OCI-LY7 (cell line): ENCODE data around the gene TRAF4.
"Not testable (repeated sequence)": the region's sequence is repeated elsewhere in the genome, so short reads cannot be mapped to it uniquely, and the experiment has no call there.

Experiments used
- EZH2phosphoT487 ChIP-seq: fragments of 200-600 bp; sonication (generic); IDR thresholded peaks from 2 replicates; pipeline ENCODE4 v1.6.1; 2018; ENCODE audit warnings: low read depth, borderline replicate concordance, mild to moderate bottlenecking, mixed run types, antibody characterized with exemption, low read length, moderate library complexity, mixed read lengths
- TF ChIP-seq, protein P1 (sequence below): fragments of 200-600 bp; sonication (generic); conservative IDR thresholded peaks from 2 replicates; pipeline ENCODE4 v1.5.1; 2014; ENCODE audit warnings: mild to moderate bottlenecking, antibody characterized with exemption, low read length, moderate library complexity, mixed read lengths

DNA sequence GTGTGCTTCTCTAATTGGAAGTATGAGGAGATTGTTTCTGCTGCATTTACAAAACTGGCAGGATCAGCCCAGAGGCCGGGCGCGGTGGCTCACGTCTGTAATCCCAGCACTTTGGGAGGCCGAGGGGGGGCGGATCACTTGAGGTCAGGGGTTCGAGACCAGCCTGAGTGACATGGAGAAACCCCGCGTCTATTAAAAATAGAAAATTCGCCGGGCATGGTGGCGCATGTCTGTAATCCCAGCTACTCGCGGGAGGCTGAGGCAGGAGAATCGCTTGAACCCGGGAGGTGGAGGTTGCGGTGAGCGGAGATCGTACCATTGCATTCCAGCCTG, 22.8 kb upstream of the TRAF4 start:
- TF ChIP-seq, protein P1, sequence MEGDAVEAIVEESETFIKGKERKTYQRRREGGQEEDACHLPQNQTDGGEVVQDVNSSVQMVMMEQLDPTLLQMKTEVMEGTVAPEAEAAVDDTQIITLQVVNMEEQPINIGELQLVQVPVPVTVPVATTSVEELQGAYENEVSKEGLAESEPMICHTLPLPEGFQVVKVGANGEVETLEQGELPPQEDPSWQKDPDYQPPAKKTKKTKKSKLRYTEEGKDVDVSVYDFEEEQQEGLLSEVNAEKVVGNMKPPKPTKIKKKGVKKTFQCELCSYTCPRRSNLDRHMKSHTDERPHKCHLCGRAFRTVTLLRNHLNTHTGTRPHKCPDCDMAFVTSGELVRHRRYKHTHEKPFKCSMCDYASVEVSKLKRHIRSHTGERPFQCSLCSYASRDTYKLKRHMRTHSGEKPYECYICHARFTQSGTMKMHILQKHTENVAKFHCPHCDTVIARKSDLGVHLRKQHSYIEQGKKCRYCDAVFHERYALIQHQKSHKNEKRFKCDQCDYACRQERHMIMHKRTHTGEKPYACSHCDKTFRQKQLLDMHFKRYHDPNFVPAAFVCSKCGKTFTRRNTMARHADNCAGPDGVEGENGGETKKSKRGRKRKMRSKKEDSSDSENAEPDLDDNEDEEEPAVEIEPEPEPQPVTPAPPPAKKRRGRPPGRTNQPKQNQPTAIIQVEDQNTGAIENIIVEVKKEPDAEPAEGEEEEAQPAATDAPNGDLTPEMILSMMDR: 0 out of 2 replicates have a peak, but pooled peaks have one; percentile 3
- TF ChIP-seq EZH2phosphoT487: not testable (repeated sequence)
